GM23338 (cell line): ENCODE results near the gene ETV5. TPM values are rescaled to one million over a fixed set of nuclear protein-coding genes. Genes with fewer than 3 reads are reported as not detected.

ENCODE experiments used
- ETS1 ChIP-seq: IDR thresholded peaks from 2 replicates; pipeline ENCODE4 v1.6.1; 2016; ENCODE audit warnings: antibody characterized with exemption
- POLR2AphosphoS5 ChIP-seq: IDR thresholded peaks from 2 replicates; pipeline ENCODE4 v1.6.1; 2016; ENCODE audit warnings: antibody characterized with exemption, low read depth
- REST ChIP-seq: IDR thresholded peaks from one replicate; pipeline ENCODE4 v1.6.1; 2018; ENCODE audit warnings: antibody characterized with exemption; ENCODE audit not compliant: unreplicated experiment
- STAT1 ChIP-seq: IDR thresholded peaks from one replicate; pipeline ENCODE4 v1.6.1; 2016; ENCODE audit warnings: antibody characterized with exemption; ENCODE audit not compliant: unreplicated experiment
- ZNF462 ChIP-seq: fragments of 250-450 bp; sonication (Bioruptor Pico); IDR thresholded peaks from 2 replicates; pipeline ENCODE4 v1.5.0; 2020; ENCODE audit warnings: mild to moderate bottlenecking, moderate library complexity
- polyA plus RNA-seq: library from polyadenylated mRNA; unstranded; fragments of >200 nt; fragmentation: Nextera tagmentation; extraction: Ambion mirVana; gene quantifications from 2 replicates; pipeline ENCODE4 v1.2.1, GENCODE V29; 2016
- total RNA-seq: library from RNA; depleted of rRNA; stranded (reverse); fragments of >200 nt; shearing (Covaris generic); gene quantifications from 2 replicates; pipeline ENCODE4 v1.2.3, GENCODE V29; 2014

Gene ETV5
- total and polyA plus RNA-seq, 2 experiments from 2014 or later, result 33.5 to 57.1 TPM

- TF ChIP-seq ZNF462 (CRISPR knock-in tag) (no peak), STAT1 (no peak), REST (no peak), ETS1 (no peak), POLR2AphosphoS5 (no peak)
Measured at GRCh38 chr3:186042521-186043202, 66.2 kb downstream of the ETV5 start (continued).
